ENCODE data around the gene ISG20.
"Not testable (repeated sequence)": the region's sequence is repeated elsewhere in the genome, so short reads cannot be mapped to it uniquely, and the experiment has no call there.

The ISG20 gene

DNA sequence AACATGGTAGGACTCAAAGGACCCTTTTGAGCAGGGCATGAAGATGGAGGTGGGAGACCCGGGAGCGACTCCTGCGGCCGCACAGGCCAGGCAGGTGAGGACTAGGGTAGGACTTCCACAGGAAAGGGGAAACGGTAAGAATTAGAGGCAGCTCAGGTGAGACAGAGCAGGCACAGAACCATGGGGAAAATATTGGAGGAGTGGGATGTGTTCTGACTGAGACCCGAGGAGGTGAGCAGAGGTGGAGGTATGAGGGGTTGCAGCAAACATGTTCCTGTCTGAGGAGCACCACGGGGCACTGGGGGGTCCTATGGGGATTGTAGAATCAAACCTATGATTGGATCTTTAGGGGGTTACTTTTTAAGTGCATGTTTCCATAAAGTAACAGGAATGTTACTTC lies 1.4 kb upstream of the ISG20 start:
- Histone ChIP-seq H3K27me3 (ENCODE audit: low read depth, low read length) (no peaks in the 10 kb centered on the region), H4K20me1 (ENCODE audit: insufficient read depth, low read length) (peaks cover 3% of the 10 kb centered on the region; the same call in 1 of the 2 replicates), H3K4me1 (ENCODE audit: low read length) (peaks cover 97% of the 10 kb centered on the region), H3K9me3 (ENCODE audit: insufficient read depth, low read length) (no peaks in the 10 kb centered on the region), H3K36me3 (replicated peaks; ENCODE audit: low read depth, low read length) (peaks cover 34% of the 10 kb centered on the region), H3K9ac (ENCODE audit: low read length) (peak overlapping the region; percentile 63), H3K4me3 (ENCODE audit: low read length) (no peak overlapping the region), H3K79me2 (ENCODE audit: low read length) (peaks cover 61% of the 10 kb centered on the region), H3K4me2 (ENCODE audit: low read length) (peak overlapping the region; percentile 67), H3K27ac (ENCODE audit: low read length) (peak overlapping the region; percentile 99), H2AFZ (ENCODE audit: low read depth, low read length) (no peak overlapping the region)
- TF ChIP-seq EZH2phosphoT487 (IDR thresholded peaks at IDR 0.05; ENCODE audit: low read depth) = no peak
- no peak for TF ChIP-seq CTCF (IDR thresholded peaks at IDR 0.05; ENCODE audit: low read depth, low read length)

DNA sequence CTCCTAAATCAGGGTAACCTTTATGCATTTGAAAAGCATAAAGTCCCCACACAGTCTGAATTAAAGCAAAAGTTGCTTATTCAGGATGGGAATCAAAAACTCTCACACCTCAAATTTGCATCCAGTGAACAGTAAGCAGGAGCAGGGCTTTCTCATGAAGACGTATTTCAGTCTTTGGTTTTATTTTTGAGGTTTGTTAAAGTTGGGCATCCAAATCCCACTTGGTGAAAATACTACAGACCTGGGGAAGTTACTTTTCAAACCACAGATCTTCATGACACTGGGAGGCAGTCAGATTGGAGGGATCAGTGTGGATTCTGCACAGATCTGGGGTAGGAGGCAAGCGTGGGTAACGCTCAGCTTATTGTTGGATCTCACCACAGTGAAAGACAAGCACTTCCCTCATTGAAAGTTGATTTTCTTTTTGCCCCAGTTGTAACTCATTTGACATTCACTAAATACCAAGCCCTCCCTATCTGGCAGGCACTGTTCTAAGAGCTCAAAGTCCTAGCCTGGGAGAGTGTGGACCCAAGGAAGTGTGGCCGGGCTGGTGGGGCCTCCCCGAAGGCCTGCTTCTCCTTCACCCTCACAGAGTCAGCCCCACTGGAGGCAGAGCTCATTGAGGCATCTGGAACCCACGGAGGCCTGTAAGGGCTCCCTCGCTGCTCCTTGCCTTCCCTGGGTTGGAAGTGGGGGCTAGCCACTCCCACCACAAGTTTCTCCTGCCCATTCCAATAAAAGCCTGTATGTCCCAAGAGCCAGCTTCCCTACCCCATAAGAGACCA lies 783 bp upstream of the ISG20 start:
- Histone ChIP-seq H3K27ac (ENCODE audit: low read length) (peak overlapping the region; percentile 99), H3K4me3 (ENCODE audit: low read length) (peak overlapping the region; percentile 54), H3K79me2 (ENCODE audit: low read length) (peaks cover 57% of the 10 kb centered on the region), H3K4me1 (ENCODE audit: low read length) (peaks cover 94% of the 10 kb centered on the region), H3K36me3 (replicated peaks; ENCODE audit: low read depth, low read length) (peaks cover 35% of the 10 kb centered on the region), H3K4me2 (ENCODE audit: low read length) (peak overlapping the region; percentile 67), H3K27me3 (ENCODE audit: low read depth, low read length) (no peaks in the 10 kb centered on the region), H4K20me1 (ENCODE audit: insufficient read depth, low read length) (no peaks in the 10 kb centered on the region; the same call in 1 of the 2 replicates), H2AFZ (ENCODE audit: low read depth, low read length) (no peak overlapping the region), H3K9me3 (ENCODE audit: insufficient read depth, low read length) (no peaks in the 10 kb centered on the region), H3K9ac (ENCODE audit: low read length) (peak overlapping the region; percentile 63)
- TF ChIP-seq CTCF (IDR thresholded peaks at IDR 0.05; ENCODE audit: low read depth, low read length) (no peak), EZH2phosphoT487 (IDR thresholded peaks at IDR 0.05; ENCODE audit: low read depth) (no peak)

DNA sequence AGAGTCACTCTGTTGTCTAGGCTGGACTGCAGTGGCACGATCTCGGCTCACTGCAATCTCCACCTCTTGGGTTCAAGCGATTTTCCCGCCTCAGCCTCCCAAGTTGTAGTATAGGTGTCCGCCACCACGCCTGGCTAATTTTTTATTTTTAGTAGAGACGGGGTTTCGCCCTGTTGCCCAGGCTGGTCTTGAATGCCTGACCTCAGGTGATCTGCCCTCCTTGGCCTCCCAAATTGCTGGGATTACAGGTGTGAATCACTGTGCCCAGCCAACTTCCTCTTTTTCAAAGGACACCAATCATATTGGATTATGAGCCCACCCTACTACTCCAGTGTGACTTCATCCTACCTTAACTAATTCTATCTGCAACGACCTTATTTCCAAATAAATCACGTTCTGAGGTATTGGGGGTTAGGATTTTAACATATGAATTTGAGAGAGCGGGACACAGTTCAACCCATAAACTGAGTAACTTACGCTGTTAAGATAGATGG lies 3.2 kb downstream of the ISG20 start:
- no peak for TF ChIP-seq CTCF (IDR thresholded peaks at IDR 0.05; ENCODE audit: low read depth, low read length)
- TF ChIP-seq EZH2phosphoT487 (IDR thresholded peaks at IDR 0.05; ENCODE audit: low read depth) = no peak
- no peak overlapping the region for H2AFZ ChIP-seq (ENCODE audit: low read depth, low read length)
- H3K9me3 ChIP-seq (ENCODE audit: insufficient read depth, low read length) = no peaks in the 10 kb centered on the region
- peak overlapping the region; percentile 90; the same call in 1 of the 2 replicates for H3K4me2 ChIP-seq (ENCODE audit: low read length)
- peaks cover 31% of the 10 kb centered on the region for H3K79me2 ChIP-seq (ENCODE audit: low read length)
- no peak overlapping the region for H3K4me3 ChIP-seq (ENCODE audit: low read length)
- H3K27ac ChIP-seq (ENCODE audit: low read length) = peak overlapping the region; percentile 99
- H4K20me1 ChIP-seq (ENCODE audit: insufficient read depth, low read length) = no peaks in the 10 kb centered on the region
- peaks cover 35% of the 10 kb centered on the region for H3K36me3 ChIP-seq (replicated peaks; ENCODE audit: low read depth, low read length)
- H3K9ac ChIP-seq (ENCODE audit: low read length) = no peak overlapping the region
- peaks cover 62% of the 10 kb centered on the region for H3K4me1 ChIP-seq (ENCODE audit: low read length)
- H3K27me3 ChIP-seq (ENCODE audit: low read depth, low read length) = no peaks in the 10 kb centered on the region

DNA sequence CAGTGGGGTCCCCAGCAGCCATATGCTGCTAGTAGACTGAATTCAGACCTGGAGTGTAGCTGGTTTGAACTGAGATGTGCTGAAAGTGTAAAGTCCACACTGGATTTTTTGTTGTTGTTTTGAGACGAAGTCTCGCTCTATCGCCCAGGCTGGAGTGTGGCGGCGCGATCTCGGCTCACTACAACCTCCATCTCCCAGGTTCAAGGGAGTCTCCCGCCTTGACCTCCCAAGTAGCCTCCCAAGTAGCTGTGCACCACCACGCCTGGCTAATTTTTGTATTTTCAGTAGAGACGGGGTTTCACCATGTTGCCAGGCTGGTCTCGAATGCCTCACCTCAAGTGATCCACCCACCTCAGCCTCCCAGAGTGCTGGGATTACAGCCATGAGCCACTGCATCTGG lies 3.7 kb downstream of the ISG20 start:
- H3K27me3 ChIP-seq (ENCODE audit: low read depth, low read length); H4K20me1 ChIP-seq (ENCODE audit: insufficient read depth, low read length); H3K9ac ChIP-seq (ENCODE audit: low read length); H3K4me3 ChIP-seq (ENCODE audit: low read length); H2AFZ ChIP-seq (ENCODE audit: low read depth, low read length); H3K9me3 ChIP-seq (ENCODE audit: insufficient read depth, low read length): not testable (repeated sequence)
- peaks cover 35% of the 10 kb centered on the region for H3K36me3 ChIP-seq (replicated peaks; ENCODE audit: low read depth, low read length)
- H3K4me2 ChIP-seq (ENCODE audit: low read length) = peak overlapping the region; percentile 90; the same call in 1 of the 2 replicates
- H3K4me1 ChIP-seq (ENCODE audit: low read length) = peaks cover 62% of the 10 kb centered on the region
- H3K79me2 ChIP-seq (ENCODE audit: low read length) = peaks cover 26% of the 10 kb centered on the region
- H3K27ac ChIP-seq (ENCODE audit: low read length) = peak overlapping the region; percentile 99
